HepG2 (cell line): ENCODE results near the gene NT5DC1. TPM values are rescaled to one million over a fixed set of nuclear protein-coding genes. Genes with fewer than 3 reads are reported as not detected.
"Not testable (repeated sequence)": the region's sequence is repeated elsewhere in the genome, so short reads cannot be mapped to it uniquely, and the experiment has no call there.

Source experiments
- ATAC-seq: fragments of 200-7000 bp; cut with Tn5 transposase; 3 replicates; pipeline ENCODE4 v1.9.1; 2020; ENCODE audit warnings: mild to moderate bottlenecking, moderate library complexity
- BruUV-seq: library from RNA; stranded (reverse); fragments of 400-500 nt; replicated peaks from 2 replicates; lab custom pipeline; 2021; lab: Mats Ljungman, UMichigan
- CTCF ChIA-PET: fragments of 300-600 bp; formaldehyde crosslinking; extraction: SDS; loops from one replicate; lab custom pipeline; 2021; ENCODE audit warnings: low total read pairs, inconsistent platforms, low intra/inter-chr PET ratio; lab: Yijun Ruan, JAX
- POLR2A ChIA-PET: fragments of 350-600 bp; sonication (Branson Sonifier 250); formaldehyde crosslinking; loops from one replicate; lab custom pipeline; 2020; ENCODE audit warnings: antibody characterized with exemption, inconsistent platforms; lab: Yijun Ruan, JAX
- DNase-seq: peaks from one replicate; pipeline ENCODE4 v3.0.0-alpha.2; 2015; ENCODE audit warnings: low spot score
- FAIRE-seq: peaks from 3 replicates; lab custom pipeline; 2011; peaks lifted over from hg19 to GRCh38; lab: Jason Lieb, UNC
- H2AFZ ChIP-seq: one replicate; pipeline ENCODE4 v1.6.1; 2011; ENCODE audit warnings: low read length, inconsistent platforms
- H3K27ac ChIP-seq: fragments of 300-600 bp; 3 replicates; pipeline ENCODE4 v1.8.0; 2011; ENCODE audit warnings: mixed run types, mild to moderate bottlenecking, mixed read lengths, low read length, inconsistent platforms; ENCODE audit not compliant: insufficient read depth; ENCODE audit errors: extremely low read length
- H3K27me3 ChIP-seq, 2 experiments: fragments of 200-600 bp in 1 of 2; 2 replicates in 1 of 2; 3 replicates in 1 of 2; pipeline versions ENCODE4 v1.6.0 to v1.8.0; 2011; ENCODE audit warnings: low read length in 2 of 2, mild to moderate bottlenecking in 2 of 2, moderate library complexity in 2 of 2, inconsistent platforms in 1 of 2; ENCODE audit not compliant: insufficient read depth in 2 of 2, control insufficient read depth in 1 of 2
- H3K36me3 ChIP-seq, 2 experiments: fragments of 200-600 bp in 1 of 2; replicated peaks in 1 of 2; 2 replicates in 1 of 2; 3 replicates in 1 of 2; pipeline versions ENCODE4 v1.5.1 to v1.8.0; 2011; ENCODE audit warnings: low read length in 2 of 2, inconsistent platforms in 1 of 2; ENCODE audit not compliant: insufficient read depth in 2 of 2, control insufficient read depth in 1 of 2
- H3K4me1 ChIP-seq: 2 replicates; pipeline ENCODE4 v1.5.1; 2012; ENCODE audit warnings: low read length, inconsistent platforms; ENCODE audit not compliant: insufficient read depth
- H3K4me2 ChIP-seq: 2 replicates; pipeline ENCODE4 v1.6.0; 2011; ENCODE audit warnings: low read depth, low read length, inconsistent platforms
- H3K4me3 ChIP-seq, 3 experiments: fragments of 200-600 bp in 1 of 3; sonication (generic), shearing (Covaris generic) in 1 of 3; replicated peaks in 1 of 3; 2 replicates each; pipeline ENCODE4 v1.5.1; 2011 to 2016; ENCODE audit warnings: low read length in 3 of 3, inconsistent platforms in 2 of 3, low read depth in 2 of 3, mild to moderate bottlenecking in 2 of 3, control low read depth in 1 of 3, mixed read lengths in 1 of 3; ENCODE audit not compliant: insufficient read depth in 1 of 3
- H3K79me2 ChIP-seq: one replicate; pipeline ENCODE4 v1.6.1; 2011; ENCODE audit warnings: low read length, inconsistent platforms; ENCODE audit not compliant: insufficient read depth
- H3K9ac ChIP-seq: 2 replicates; pipeline ENCODE4 v1.6.0; 2011; ENCODE audit warnings: mild to moderate bottlenecking, low read depth, low read length, inconsistent platforms; ENCODE audit not compliant: insufficient read depth
- H3K9me3 ChIP-seq: 2 replicates; pipeline ENCODE4 v1.5.1; 2012; ENCODE audit warnings: mild to moderate bottlenecking, low read length
- H4K20me1 ChIP-seq: 2 replicates; pipeline ENCODE4 v1.6.0; 2011; ENCODE audit warnings: inconsistent platforms, mild to moderate bottlenecking, low read length, moderate library complexity; ENCODE audit not compliant: insufficient read depth
- HMG20A ChIP-seq: IDR thresholded peaks from 2 replicates; pipeline ENCODE4 v1.6.1; 2016; ENCODE audit warnings: borderline replicate concordance
- MAFF ChIP-seq: IDR thresholded peaks from 2 replicates; pipeline ENCODE4 v1.6.1; 2011; ENCODE audit warnings: low read depth, low read length, improper control_type of control experiment
- MAFK ChIP-seq, 2 experiments: IDR thresholded peaks in 1 of 2; conservative IDR thresholded peaks in 1 of 2; 2 replicates each; pipeline ENCODE4 v1.6.1; 2011; ENCODE audit warnings: improper control_type of control experiment in 2 of 2, low read length in 2 of 2
- RNF219 ChIP-seq: sonication (generic); formaldehyde crosslinking; IDR thresholded peaks from 2 replicates; pipeline ENCODE4 v1.5.0; 2020; ENCODE audit warnings: mild to moderate bottlenecking, missing genetic modification reagents
- SMC3 ChIP-seq: IDR thresholded peaks from 2 replicates; pipeline ENCODE4 v1.6.1; 2011; ENCODE audit warnings: low read length, improper control_type of control experiment
- STAG1 ChIP-seq: sonication (generic); formaldehyde crosslinking; IDR thresholded peaks from 2 replicates; pipeline ENCODE4 v1.4.0; 2020; ENCODE audit warnings: missing genetic modification reagents
- WGBS: methylation state at CpG from one replicate; pipeline ENCODE4 v1.1.6; 2017; ENCODE audit warnings: low lambda C conversion rate; 5-methylcytosine and 5-hydroxymethylcytosine counted together
- in situ Hi-C: cut with HindIII; loops from 2 replicates; pipeline ENCODE4 v1.10.0; 2017; ENCODE audit warnings: low pct_unique_long_range_greater_than_20kb; ENCODE audit not compliant: extremely low pct_ligation_motif_present
- intact Hi-C: fragments of 100-400 bp; cut with micrococcal nuclease; formaldehyde crosslinking; loops from one replicate; pipeline ENCODE4 v1.10.0; 2022; ENCODE audit not compliant: unreplicated experiment
- polyA plus RNA-seq, 8 experiments: library from polyadenylated mRNA; depleted of rRNA in 3 of 8; stranded (reverse) in 7 of 8; unstranded in 1 of 8; fragments of >200 nt; fragmentation: Illumina TruSeq in 4 of 8; extraction: Trizol in 4 of 8; gene quantifications; 2 replicates each; pipeline versions ENCODE4 v1.2.1 to v1.2.3, GENCODE V29; 2011 to 2016; ENCODE audit warnings: low read depth in 4 of 8, missing spikeins in 1 of 8, mixed read lengths in 1 of 8; ENCODE audit not compliant: insufficient read depth in 1 of 8
- total RNA-seq, 5 experiments: library from RNA; depleted of rRNA; stranded (reverse); fragments of >200 nt; fragmentation: Illumina TruSeq; extraction: Trizol; gene quantifications; 2 replicates each; pipeline ENCODE4 v1.2.3, GENCODE V29; 2016; ENCODE audit warnings: low read depth in 1 of 5
- TF ChIP-seq, protein P1 (sequence below): sonication (generic); formaldehyde crosslinking; IDR thresholded peaks from 2 replicates; pipeline ENCODE4 v1.4.0; 2020; ENCODE audit warnings: missing genetic modification reagents

NT5DC1 gene
- total and polyA plus RNA-seq, 2 of the 13 experiments (the other 11 are each of a cell fraction or from before 2014, with no cell fraction given) = 27.0 to 56.1 TPM

GRCh38 chr6:116096048-116096759, 4.4 kb upstream of the NT5DC1 start:
- BruUV-seq, H3K27me3 ChIP-seq, H2AFZ ChIP-seq, H4K20me1 ChIP-seq, H3K36me3 ChIP-seq, H3K27ac ChIP-seq, intact Hi-C loops, H3K4me3 ChIP-seq, ATAC-seq, DNase-seq: not testable (repeated sequence)
- in situ Hi-C loops = loop anchor here (5.0 kb wide), 1 partner anchor 84 kb away; no protein-coding TSS in a partner anchor
- peaks cover 18% of the 10 kb centered on the region for H3K4me1 ChIP-seq
- ChIA-PET POLR2A (interaction anchor here (1.7 to 1.8 kb wide), 2 partner anchors 35 to 84 kb away, joined by 4 read pairs; partner anchors contain the start of gene FRK), CTCF (interaction anchor here (2.7 kb wide), 1 partner anchor 85 kb away, joined by 68 read pairs; no protein-coding TSS in a partner anchor)
- WGBS = 88% methylated on average over 9 of the region's 9 CpGs
- TF ChIP-seq MAFF (peak; percentile 64; the same call in 1 of the 2 replicates), MAFK (conservative IDR thresholded peaks at IDR 0.05 in 1 of 2, IDR thresholded peaks at IDR 0.05 in 1 of 2; ENCODE audit: low read length in 2 of 2) (peak in 1 of 2 experiments; percentile 70; a peak in 3 of 4 replicates)
- TF ChIP-seq, all 625 proteins: peak for 2; not testable (repeated sequence) for 623
- not testable (repeated sequence) for H3K4me2 ChIP-seq, FAIRE-seq, H3K9ac ChIP-seq, H3K79me2 ChIP-seq
- H3K9me3 ChIP-seq = peaks cover 15% of the 10 kb centered on the region

- Histone ChIP-seq H3K27ac (no peak overlapping the region), H3K27me3 (no peaks in the 10 kb centered on the region; a peak in 1 of 5 replicates), H3K79me2 (peaks cover 7% of the 10 kb centered on the region), H2AFZ (no peak overlapping the region), H3K4me2 (no peak overlapping the region), H3K36me3 (no peaks in the 10 kb centered on the region), H3K4me3 (no peak overlapping the region), H4K20me1 (no peaks in the 10 kb centered on the region), H3K4me1 (peaks cover 27% of the 10 kb centered on the region), H3K9ac (no peak overlapping the region), H3K9me3 (peaks cover 15% of the 10 kb centered on the region)
- BruUV-seq = no TSS peak
- ChIA-PET POLR2A (interaction anchor here (1.7 to 1.8 kb wide), 2 partner anchors 36 to 85 kb away, joined by 4 read pairs; partner anchors contain the start of gene FRK), CTCF (interaction anchor here (2.7 kb wide), 1 partner anchor 86 kb away, joined by 68 read pairs; no protein-coding TSS in a partner anchor)
- intact Hi-C loops (loop anchor here (1.0 kb wide), 2 partner anchors 37 to 86 kb away; partner anchors contain the start of gene FRK), in situ Hi-C loops (loop anchor here (5.0 kb wide), 1 partner anchor 85 kb away; no protein-coding TSS in a partner anchor)
- no peak for DNase-seq
- no peak for ATAC-seq
- no peak for FAIRE-seq
- WGBS = 48% methylated on average over 2 of the region's 2 CpGs
- TF ChIP-seq, protein P1, sequence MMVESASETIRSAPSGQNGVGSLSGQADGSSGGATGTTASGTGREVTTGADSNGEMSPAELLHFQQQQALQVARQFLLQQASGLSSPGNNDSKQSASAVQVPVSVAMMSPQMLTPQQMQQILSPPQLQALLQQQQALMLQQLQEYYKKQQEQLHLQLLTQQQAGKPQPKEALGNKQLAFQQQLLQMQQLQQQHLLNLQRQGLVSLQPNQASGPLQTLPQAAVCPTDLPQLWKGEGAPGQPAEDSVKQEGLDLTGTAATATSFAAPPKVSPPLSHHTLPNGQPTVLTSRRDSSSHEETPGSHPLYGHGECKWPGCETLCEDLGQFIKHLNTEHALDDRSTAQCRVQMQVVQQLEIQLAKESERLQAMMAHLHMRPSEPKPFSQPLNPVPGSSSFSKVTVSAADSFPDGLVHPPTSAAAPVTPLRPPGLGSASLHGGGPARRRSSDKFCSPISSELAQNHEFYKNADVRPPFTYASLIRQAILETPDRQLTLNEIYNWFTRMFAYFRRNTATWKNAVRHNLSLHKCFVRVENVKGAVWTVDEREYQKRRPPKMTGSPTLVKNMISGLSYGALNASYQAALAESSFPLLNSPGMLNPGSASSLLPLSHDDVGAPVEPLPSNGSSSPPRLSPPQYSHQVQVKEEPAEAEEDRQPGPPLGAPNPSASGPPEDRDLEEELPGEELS (CRISPR knock-in tag) = no peak
- TF ChIP-seq STAG1 (peak; percentile 59), RNF219 (CRISPR knock-in tag) (0 out of 2 replicates have a peak, but pooled peaks have one; percentile 14), SMC3 (peak; percentile 67), HMG20A (CRISPR knock-in tag) (0 out of 2 replicates have a peak, but pooled peaks have one; percentile 18)
These were observed 3.5 kb upstream of the NT5DC1 start for GRCh38 chr6:116096979-116097816.
